Upper lobe of left lung (tissue), 4 donors: Measurements from ENCODE around the gene SPRYD7.
"Not testable (repeated sequence)": the region's sequence is repeated elsewhere in the genome, so short reads cannot be mapped to it uniquely, and the experiment has no call there.

Experiments
- POLR2AphosphoS5 ChIP-seq, 2 donors: sonication (generic); formaldehyde crosslinking; IDR thresholded peaks; one replicate each; pipeline ENCODE4 v1.5.1; 2017; ENCODE audit warnings: antibody characterized with exemption in 2 of 2
- TF ChIP-seq, protein P1 (sequence below), 6 experiments: fragments of 450-650 bp in 4 of 6; fragments of 200-600 bp in 2 of 6; sonication (generic) in 2 of 6; IDR thresholded peaks; one replicate each; pipeline ENCODE4 v1.5.1; 2016 to 2019; ENCODE audit warnings: antibody characterized with exemption in 6 of 6

DNA sequence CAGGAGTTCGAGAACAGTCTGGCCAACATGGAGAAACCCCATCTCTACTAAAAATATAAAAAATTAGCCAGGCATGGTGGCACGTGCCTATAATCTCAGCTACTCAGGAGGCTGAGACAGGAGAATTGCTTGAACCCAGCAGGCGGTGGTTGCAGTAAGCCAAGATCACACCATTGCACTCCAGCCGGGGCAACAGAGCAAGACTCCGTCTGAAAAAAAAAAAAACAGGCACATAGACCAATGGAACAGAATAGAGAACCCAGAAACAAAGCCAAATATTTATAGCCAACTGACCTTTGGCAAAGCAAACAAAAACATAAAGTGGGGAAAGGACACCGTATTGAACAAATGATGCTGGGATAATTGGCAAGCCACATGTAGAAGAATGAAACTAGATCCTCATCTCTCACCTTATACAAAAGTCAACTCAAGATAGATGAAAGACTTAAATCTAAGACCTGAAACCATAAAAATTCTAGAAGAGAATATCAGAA, 12.7 kb upstream of the SPRYD7 start:
- TF ChIP-seq, protein P1, sequence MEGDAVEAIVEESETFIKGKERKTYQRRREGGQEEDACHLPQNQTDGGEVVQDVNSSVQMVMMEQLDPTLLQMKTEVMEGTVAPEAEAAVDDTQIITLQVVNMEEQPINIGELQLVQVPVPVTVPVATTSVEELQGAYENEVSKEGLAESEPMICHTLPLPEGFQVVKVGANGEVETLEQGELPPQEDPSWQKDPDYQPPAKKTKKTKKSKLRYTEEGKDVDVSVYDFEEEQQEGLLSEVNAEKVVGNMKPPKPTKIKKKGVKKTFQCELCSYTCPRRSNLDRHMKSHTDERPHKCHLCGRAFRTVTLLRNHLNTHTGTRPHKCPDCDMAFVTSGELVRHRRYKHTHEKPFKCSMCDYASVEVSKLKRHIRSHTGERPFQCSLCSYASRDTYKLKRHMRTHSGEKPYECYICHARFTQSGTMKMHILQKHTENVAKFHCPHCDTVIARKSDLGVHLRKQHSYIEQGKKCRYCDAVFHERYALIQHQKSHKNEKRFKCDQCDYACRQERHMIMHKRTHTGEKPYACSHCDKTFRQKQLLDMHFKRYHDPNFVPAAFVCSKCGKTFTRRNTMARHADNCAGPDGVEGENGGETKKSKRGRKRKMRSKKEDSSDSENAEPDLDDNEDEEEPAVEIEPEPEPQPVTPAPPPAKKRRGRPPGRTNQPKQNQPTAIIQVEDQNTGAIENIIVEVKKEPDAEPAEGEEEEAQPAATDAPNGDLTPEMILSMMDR (IDR thresholded peaks at IDR 0.05): not testable (repeated sequence)
- not testable (repeated sequence) for TF ChIP-seq POLR2AphosphoS5 (IDR thresholded peaks at IDR 0.05)
